HUES64 (cell line): ENCODE data around the gene HMG20A.

Experiments used
- H3K27ac ChIP-seq: 2 replicates; pipeline ENCODE4 v1.7.0; 2013; ENCODE audit warnings: low read depth, low read length, inconsistent platforms
- H3K27me3 ChIP-seq: 2 replicates; pipeline ENCODE4 v1.6.1; 2013; ENCODE audit warnings: mild to moderate bottlenecking, low read length; ENCODE audit not compliant: insufficient read depth
- H3K36me3 ChIP-seq: 2 replicates; pipeline ENCODE4 v1.6.1; 2013; ENCODE audit warnings: mild to moderate bottlenecking, low read length; ENCODE audit not compliant: insufficient read depth
- H3K4me1 ChIP-seq: 2 replicates; pipeline ENCODE4 v1.6.1; 2013; ENCODE audit warnings: mild to moderate bottlenecking, low read length, moderate library complexity; ENCODE audit not compliant: insufficient read depth
- H3K4me3 ChIP-seq: 2 replicates; pipeline ENCODE4 v1.5.1; 2013; ENCODE audit warnings: mild to moderate bottlenecking, low read length, moderate library complexity
- H3K9ac ChIP-seq: 2 replicates; pipeline ENCODE4 v1.6.1; 2013; ENCODE audit warnings: mild to moderate bottlenecking, low read depth, low read length
- H3K9me3 ChIP-seq: 2 replicates; pipeline ENCODE4 v1.6.1; 2013; ENCODE audit warnings: low read depth, low read length; ENCODE audit not compliant: insufficient read depth
- WGBS: fragments of 150-250, 120-280 bp; methylation state at CpG from one replicate; pipeline ENCODE4 v1.1.7; 2013; ENCODE audit warnings: missing lambda C conversion rate; 5-methylcytosine and 5-hydroxymethylcytosine counted together

Gene HMG20A

GRCh38 chr15:77417602-77418001, 3.1 kb upstream of the HMG20A start:
- no peak overlapping the region for H3K27ac ChIP-seq
- H3K36me3 ChIP-seq, result no peaks in the 10 kb centered on the region
- H3K4me3 ChIP-seq, result no peak overlapping the region
- H3K9ac ChIP-seq, result no peak overlapping the region
- no peaks in the 10 kb centered on the region for H3K9me3 ChIP-seq
- H3K27me3 ChIP-seq, result peaks cover 8% of the 10 kb centered on the region
- 81% methylated on average over 3 of the region's 3 CpGs for WGBS
- peaks cover 40% of the 10 kb centered on the region for H3K4me1 ChIP-seq

GRCh38 chr15:77418391-77418965, 2.2 kb upstream of the HMG20A start:
- peaks cover 8% of the 10 kb centered on the region for H3K27me3 ChIP-seq
- H3K4me3 ChIP-seq, result peak overlapping the region; percentile 94
- no peaks in the 10 kb centered on the region for H3K9me3 ChIP-seq
- H3K27ac ChIP-seq, result no peak overlapping the region
- WGBS, result 51% methylated on average over 6 of the region's 8 CpGs
- no peaks in the 10 kb centered on the region for H3K36me3 ChIP-seq
- peak overlapping the region; percentile 75; the same call in 1 of the 2 replicates for H3K9ac ChIP-seq
- H3K4me1 ChIP-seq, result peaks cover 41% of the 10 kb centered on the region

GRCh38 chr15:77418966-77419835, 1.5 kb upstream of the HMG20A start:
- Histone ChIP-seq H3K27ac (no peak overlapping the region), H3K4me3 (peak overlapping the region; percentile 94), H3K4me1 (peaks cover 46% of the 10 kb centered on the region), H3K36me3 (no peaks in the 10 kb centered on the region), H3K9me3 (no peaks in the 10 kb centered on the region), H3K27me3 (peaks cover 8% of the 10 kb centered on the region), H3K9ac (peak overlapping the region; percentile 75)
- under 1% methylated on average over 72 of the region's 72 CpGs for WGBS

GRCh38 chr15:77419836-77420609, 665 bp upstream of the HMG20A start, which contains the start of gene PEAK1:
Gene PEAK1, minus strand, starts transcription at chr15:77420104. Its CDS starts 238,178 bp downstream, at chr15:77181926.
- peak within 1 kb of the TSS; percentile 94 for H3K4me3 ChIP-seq
- peak within 1 kb of the TSS; percentile 92 for H3K27ac ChIP-seq
- H3K27me3 ChIP-seq, result peaks cover 8% of the 10 kb centered on the region
- H3K9me3 ChIP-seq, result no peaks in the 10 kb centered on the region
- H3K36me3 ChIP-seq, result no peaks in the 10 kb centered on the region
- WGBS, result under 1% methylated on average over 92 of the region's 92 CpGs
- peak within 1 kb of the TSS; percentile 93 for H3K9ac ChIP-seq
- H3K4me1 ChIP-seq, result peaks cover 46% of the 10 kb centered on the region

GRCh38 chr15:77421370-77421700, 647 bp downstream of the HMG20A start:
- peaks cover 37% of the 10 kb centered on the region for H3K4me1 ChIP-seq
- peak overlapping the region; percentile 92 for H3K27ac ChIP-seq
- H3K27me3 ChIP-seq, result peaks cover 8% of the 10 kb centered on the region
- no peaks in the 10 kb centered on the region for H3K36me3 ChIP-seq
- WGBS, result 2% methylated on average over 3 of the region's 3 CpGs
- H3K9ac ChIP-seq, result peak overlapping the region; percentile 93
- H3K4me3 ChIP-seq, result peak overlapping the region; percentile 94
- H3K9me3 ChIP-seq, result no peaks in the 10 kb centered on the region

GRCh38 chr15:77425104-77425503, 4.4 kb downstream of the HMG20A start:
- Histone ChIP-seq H3K4me1 (peaks cover 15% of the 10 kb centered on the region; the same call in 1 of the 2 replicates), H3K9ac (no peak overlapping the region), H3K9me3 (no peaks in the 10 kb centered on the region), H3K36me3 (no peaks in the 10 kb centered on the region), H3K4me3 (no peak overlapping the region), H3K27me3 (no peaks in the 10 kb centered on the region), H3K27ac (no peak overlapping the region)
- WGBS, result 94% methylated on average over 2 of the region's 3 CpGs

GRCh38 chr15:77426377-77426776, 5.7 kb downstream of the HMG20A start:
- H3K27ac ChIP-seq, result no peak overlapping the region
- H3K9me3 ChIP-seq, result no peaks in the 10 kb centered on the region
- 75% methylated on average over 1 of the region's 1 CpG for WGBS
- H3K36me3 ChIP-seq, result no peaks in the 10 kb centered on the region
- peaks cover 17% of the 10 kb centered on the region; the same call in 1 of the 2 replicates for H3K4me1 ChIP-seq
- H3K4me3 ChIP-seq, result no peak overlapping the region
- no peaks in the 10 kb centered on the region for H3K27me3 ChIP-seq
- no peak overlapping the region for H3K9ac ChIP-seq

- Histone ChIP-seq H3K4me3 (no peak overlapping the region), H3K27me3 (no peaks in the 10 kb centered on the region), H3K9ac (no peak overlapping the region), H3K36me3 (no peaks in the 10 kb centered on the region), H3K27ac (no peak overlapping the region), H3K4me1 (peaks cover 12% of the 10 kb centered on the region; the same call in 1 of the 2 replicates), H3K9me3 (no peaks in the 10 kb centered on the region)
- 96% methylated on average over 1 of the region's 1 CpG for WGBS
Measured at GRCh38 chr15:77426871-77427270, 6.2 kb downstream of the HMG20A start.

- WGBS, result 95% methylated on average over 2 of the region's 2 CpGs
- Histone ChIP-seq H3K9ac (no peak overlapping the region), H3K4me3 (no peak overlapping the region), H3K27me3 (no peaks in the 10 kb centered on the region), H3K27ac (no peak overlapping the region), H3K4me1 (0 out of 2 replicates have a peak, but pooled peaks cover 4% of the 10 kb centered on the region), H3K9me3 (no peaks in the 10 kb centered on the region), H3K36me3 (no peaks in the 10 kb centered on the region)
Measured at GRCh38 chr15:77430213-77430612, 9.5 kb downstream of the HMG20A start.

- 94% methylated on average over 2 of the region's 2 CpGs for WGBS
- Histone ChIP-seq H3K9ac (no peak overlapping the region), H3K9me3 (no peaks in the 10 kb centered on the region), H3K27ac (no peak overlapping the region), H3K36me3 (no peaks in the 10 kb centered on the region), H3K4me3 (no peak overlapping the region), H3K27me3 (no peaks in the 10 kb centered on the region), H3K4me1 (0 out of 2 replicates have a peak, but pooled peaks cover 4% of the 10 kb centered on the region)
Measured at GRCh38 chr15:77430652-77431051, 10.0 kb downstream of the HMG20A start.

- no peaks in the 10 kb centered on the region for H3K4me1 ChIP-seq
- 88% methylated on average over 2 of the region's 2 CpGs for WGBS
- no peaks in the 10 kb centered on the region for H3K9me3 ChIP-seq
- no peaks in the 10 kb centered on the region for H3K27me3 ChIP-seq
- no peak overlapping the region for H3K27ac ChIP-seq
- no peak overlapping the region for H3K9ac ChIP-seq
- H3K4me3 ChIP-seq, result no peak overlapping the region
- H3K36me3 ChIP-seq, result no peaks in the 10 kb centered on the region
Measured at GRCh38 chr15:77436822-77437221, 16.1 kb downstream of the HMG20A start.
